K562 (cell line): ENCODE measurements around the gene RASSF1. TPM values are rescaled to one million over a fixed set of nuclear protein-coding genes. Genes with fewer than 3 reads are reported as not detected.

Experiments
- ATF1 ChIP-seq, 2 experiments: fragments of 450-650 bp in 1 of 2; IDR thresholded peaks; 2 replicates each; pipeline ENCODE4 v1.6.1; 2016; ENCODE audit warnings: missing compliant biosample characterization in 1 of 2, missing genetic modification characterization in 1 of 2
- CREB1 ChIP-seq, 2 experiments: sonication (generic) in 1 of 2; formaldehyde crosslinking in 1 of 2; IDR thresholded peaks; 2 replicates each; pipeline versions ENCODE4 v1.6.1 to v1.8.0; 2012 to 2022; ENCODE audit warnings: inconsistent platforms in 1 of 2, mild to moderate bottlenecking in 1 of 2, missing genetic modification reagents in 1 of 2, moderate library complexity in 1 of 2
- CTCFL ChIP-seq: IDR thresholded peaks from 2 replicates; pipeline ENCODE4 v1.6.1; 2011; ENCODE audit warnings: borderline replicate concordance, low read depth, mild to moderate bottlenecking, moderate library complexity, low read length; ENCODE audit not compliant: insufficient read depth, poor library complexity, severe bottlenecking
- GMEB1 ChIP-seq: fragments of 250-450 bp; sonication (Bioruptor Pico); IDR thresholded peaks from 2 replicates; pipeline ENCODE4 v1.4.0; 2020; ENCODE audit warnings: mild to moderate bottlenecking
- HLTF ChIP-seq: fragments of 450-650 bp; IDR thresholded peaks from 2 replicates; pipeline ENCODE4 v1.6.1; 2016
- ID3 ChIP-seq, 2 experiments: fragments of 250-450 bp in 1 of 2; fragments of 450-650 bp in 1 of 2; sonication (Bioruptor Pico) in 1 of 2; IDR thresholded peaks; 2 replicates each; pipeline versions ENCODE4 v1.6.1 to v1.8.0; 2016 to 2021; ENCODE audit warnings: mild to moderate bottlenecking in 2 of 2, moderate library complexity in 2 of 2, missing compliant biosample characterization in 1 of 2, missing genetic modification characterization in 1 of 2
- NBN ChIP-seq: fragments of 450-650 bp; IDR thresholded peaks from 2 replicates; pipeline ENCODE4 v1.6.1; 2016; ENCODE audit warnings: low read depth, mild to moderate bottlenecking
- NRF1 ChIP-seq, 2 experiments: fragments of 450-650 bp; IDR thresholded peaks in 1 of 2; conservative IDR thresholded peaks in 1 of 2; 2 replicates each; pipeline ENCODE4 v1.6.1; 2014; ENCODE audit warnings: mild to moderate bottlenecking in 2 of 2
- PHF8 ChIP-seq: fragments of 200-600 bp; sonication (generic); IDR thresholded peaks from 2 replicates; pipeline ENCODE4 v1.6.1; 2012; ENCODE audit warnings: mixed run types, mild to moderate bottlenecking, inconsistent platforms, low read length, moderate library complexity, borderline replicate concordance
- POLR2A ChIP-seq: fragments of 450-650 bp; conservative IDR thresholded peaks from 2 replicates; pipeline ENCODE4 v1.6.1; 2016
- SUPT5H ChIP-seq: fragments of 450-650 bp; IDR thresholded peaks from 2 replicates; pipeline ENCODE4 v1.6.1; 2016
- TCF7L2 ChIP-seq: fragments of 150-350 bp; IDR thresholded peaks from 2 replicates; pipeline ENCODE4 v1.6.1; 2016; ENCODE audit warnings: low read depth, mild to moderate bottlenecking, low read length, moderate library complexity
- TOE1 ChIP-seq, 2 experiments: fragments of 450-650 bp in 1 of 2; sonication (generic) in 1 of 2; formaldehyde crosslinking in 1 of 2; IDR thresholded peaks; 2 replicates each; pipeline versions ENCODE4 v1.7.1 to v1.8.0; 2016 to 2022; ENCODE audit warnings: borderline replicate concordance in 2 of 2, mild to moderate bottlenecking in 2 of 2, antibody characterized with exemption in 1 of 2, inconsistent platforms in 1 of 2, low read depth in 1 of 2, missing genetic modification reagents in 1 of 2, moderate library complexity in 1 of 2
- ZFP1 ChIP-seq: fragments of 450-650 bp; formaldehyde crosslinking; IDR thresholded peaks from 2 replicates; pipeline ENCODE4 v1.4.0; 2020; ENCODE audit warnings: mild to moderate bottlenecking, mixed read lengths
- polyA plus RNA-seq, 8 experiments: library from polyadenylated mRNA; depleted of rRNA in 4 of 8; stranded (reverse) in 5 of 8; unstranded in 3 of 8; fragments of >200 nt; fragmentation: Nextera tagmentation in 2 of 8; fragmentation: Illumina TruSeq in 1 of 8; extraction: Ambion mirVana in 2 of 8; extraction: Trizol in 1 of 8; gene quantifications; 2 replicates each; pipeline versions ENCODE4 v1.2.1 to v1.2.3, GENCODE V29; 2011 to 2014; ENCODE audit warnings: inconsistent platforms in 1 of 8, missing spikeins in 1 of 8
- total RNA-seq, 7 experiments: library from RNA; depleted of rRNA in 6 of 7; stranded (reverse); fragments of >200 nt in 6 of 7; fragmentation: Illumina TruSeq in 2 of 7; extraction: Trizol in 2 of 7; gene quantifications; 2 replicates each; pipeline versions ENCODE4 v1.2.1 to v1.2.3, GENCODE V29; 2011 to 2021; ENCODE audit warnings: low replicate concordance in 1 of 7
- TF ChIP-seq, protein P1 (sequence below): fragments of 200-800 bp; sonication (Bioruptor generic); IDR thresholded peaks from 2 replicates; pipeline ENCODE4 v1.6.1; 2017; ENCODE audit warnings: missing genetic modification characterization, missing compliant biosample characterization

The RASSF1 gene
- total and polyA plus RNA-seq, 9 of the 15 experiments (the other 6 are each of a cell fraction or from before 2014, with no cell fraction given): 3.6 to 57.1 (median 24.6) TPM

- no peak for TF ChIP-seq CTCFL
- no peak for TF ChIP-seq SUPT5H
- no peak for TF ChIP-seq POLR2A
- peak; percentile 32; the same call in 1 of the 2 replicates for TF ChIP-seq PHF8
- no peak for TF ChIP-seq TOE1 (IDR thresholded peaks at IDR 0.05; ENCODE audit: borderline replicate concordance)
- no peak for TF ChIP-seq TOE1 (CRISPR knock-in tag; IDR thresholded peaks at IDR 0.05; ENCODE audit: borderline replicate concordance, low read depth)
- no peak for TF ChIP-seq TCF7L2
- 0 out of 2 replicates have a peak, but pooled peaks have one; percentile 30 for TF ChIP-seq CREB1 (IDR thresholded peaks at IDR 0.05)
- TF ChIP-seq CREB1 (CRISPR knock-in tag; IDR thresholded peaks at IDR 0.05): no peak
- TF ChIP-seq NBN: no peak
- peak in 1 of 2 experiments; percentile 47; a peak in 2 of 4 replicates for TF ChIP-seq NRF1 (conservative IDR thresholded peaks at IDR 0.05 in 1 of 2, IDR thresholded peaks at IDR 0.05 in 1 of 2)
- TF ChIP-seq ATF1 (CRISPR knock-in tag; IDR thresholded peaks at IDR 0.05): no peak
- TF ChIP-seq ATF1 (tag; IDR thresholded peaks at IDR 0.05): 0 out of 2 replicates have a peak, but pooled peaks have one; percentile 11
- TF ChIP-seq ID3 (CRISPR knock-in tag; IDR thresholded peaks at IDR 0.05): no peak
- no peak for TF ChIP-seq ID3 (tag; IDR thresholded peaks at IDR 0.05)
- no peak for TF ChIP-seq HLTF
- TF ChIP-seq, protein P1, sequence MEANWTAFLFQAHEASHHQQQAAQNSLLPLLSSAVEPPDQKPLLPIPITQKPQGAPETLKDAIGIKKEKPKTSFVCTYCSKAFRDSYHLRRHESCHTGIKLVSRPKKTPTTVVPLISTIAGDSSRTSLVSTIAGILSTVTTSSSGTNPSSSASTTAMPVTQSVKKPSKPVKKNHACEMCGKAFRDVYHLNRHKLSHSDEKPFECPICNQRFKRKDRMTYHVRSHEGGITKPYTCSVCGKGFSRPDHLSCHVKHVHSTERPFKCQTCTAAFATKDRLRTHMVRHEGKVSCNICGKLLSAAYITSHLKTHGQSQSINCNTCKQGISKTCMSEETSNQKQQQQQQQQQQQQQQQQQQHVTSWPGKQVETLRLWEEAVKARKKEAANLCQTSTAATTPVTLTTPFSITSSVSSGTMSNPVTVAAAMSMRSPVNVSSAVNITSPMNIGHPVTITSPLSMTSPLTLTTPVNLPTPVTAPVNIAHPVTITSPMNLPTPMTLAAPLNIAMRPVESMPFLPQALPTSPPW (CRISPR knock-in tag): peak; percentile 20; the same call in 1 of the 2 replicates
- TF ChIP-seq ZFP1: no peak
- no peak for TF ChIP-seq GMEB1 (CRISPR knock-in tag)
Observed at GRCh38 chr3:50365080-50365841, 24.6 kb upstream of the RASSF1 start (continued).
